Islet precursor cell (in vitro differentiated cells): ENCODE measurements around the gene TRDN.

Experiments
- DNase-seq: peaks from one replicate; pipeline ENCODE4 v3.0.0-alpha.2; 2018

Gene TRDN

GRCh38 chr6:123636782-123637181, at the start of gene TRDN:
TRDN (minus strand) TSS chr6:123636950; CDS start chr6:123636775, 175 bp downstream.
- DNase-seq: no peak

GRCh38 chr6:123681957-123682462, 45.3 kb upstream of the TRDN start:
- DNase-seq: no peak

- DNase-seq: no peak
These were observed 41.1 kb upstream of the TRDN start for GRCh38 chr6:123677897-123678296.

GRCh38 chr6:123676793-123677192, 40.0 kb upstream of the TRDN start:
- no peak for DNase-seq

- DNase-seq: no peak
These were observed 32.3 kb upstream of the TRDN start for GRCh38 chr6:123668965-123669591.

GRCh38 chr6:123668063-123668462, 31.3 kb upstream of the TRDN start:
- no peak for DNase-seq

GRCh38 chr6:123663436-123663835, 26.7 kb upstream of the TRDN start:
- DNase-seq: no peak

- no peak for DNase-seq
These were observed 26.0 kb upstream of the TRDN start for GRCh38 chr6:123662757-123663156.

GRCh38 chr6:123661105-123661891, 24.5 kb upstream of the TRDN start:
- no peak for DNase-seq

- DNase-seq: no peak
These were observed 23.4 kb upstream of the TRDN start for GRCh38 chr6:123659960-123660748.

- no peak for DNase-seq
These were observed 22.1 kb upstream of the TRDN start for GRCh38 chr6:123658848-123659247.

- no peak for DNase-seq
These were observed 19.0 kb upstream of the TRDN start for GRCh38 chr6:123655521-123656306.

- DNase-seq: no peak
These were observed 12.0 kb upstream of the TRDN start for GRCh38 chr6:123648723-123649122.

- no peak for DNase-seq
These were observed 11.3 kb upstream of the TRDN start for GRCh38 chr6:123648020-123648580.

- DNase-seq: no peak
These were observed 4.7 kb upstream of the TRDN start for GRCh38 chr6:123641497-123641896.

GRCh38 chr6:123640567-123641187, 3.9 kb upstream of the TRDN start:
- DNase-seq: no peak

GRCh38 chr6:123638865-123639264, 2.1 kb upstream of the TRDN start:
- no peak for DNase-seq

- DNase-seq: no peak
These were observed 468 bp downstream of the TRDN start for GRCh38 chr6:123636282-123636681.

- no peak for DNase-seq
These were observed 1.2 kb downstream of the TRDN start for GRCh38 chr6:123635567-123635966.

GRCh38 chr6:123635144-123635543, 1.6 kb downstream of the TRDN start:
- DNase-seq: no peak

- no peak for DNase-seq
These were observed 4.1 kb downstream of the TRDN start for GRCh38 chr6:123632641-123633040.
